Upper lobe of left lung (tissue), 4 donors: ENCODE data around the gene FXYD7.

Source experiments
- CTCF ChIP-seq, 6 experiments: fragments of 450-650 bp in 4 of 6; fragments of 200-600 bp in 2 of 6; sonication (generic) in 2 of 6; IDR thresholded peaks; one replicate each; pipeline ENCODE4 v1.5.1; 2016 to 2019; ENCODE audit warnings: antibody characterized with exemption in 6 of 6
- EP300 ChIP-seq, 4 donors: sonication (generic); formaldehyde crosslinking; IDR thresholded peaks; one replicate each; pipeline ENCODE4 v1.5.1; 2017; ENCODE audit warnings: antibody characterized with exemption in 4 of 4, control low read depth in 2 of 4
- POLR2A ChIP-seq, 4 donors: fragments of 450-650 bp; IDR thresholded peaks; one replicate each; pipeline ENCODE4 v1.5.1; 2016 to 2017; ENCODE audit warnings: antibody characterized with exemption in 4 of 4, mild to moderate bottlenecking in 2 of 4
- POLR2AphosphoS5 ChIP-seq, 2 donors: sonication (generic); formaldehyde crosslinking; IDR thresholded peaks; one replicate each; pipeline ENCODE4 v1.5.1; 2017; ENCODE audit warnings: antibody characterized with exemption in 2 of 2

- no peak for TF ChIP-seq POLR2AphosphoS5 (IDR thresholded peaks at IDR 0.05)
- TF ChIP-seq CTCF (IDR thresholded peaks at IDR 0.05) = no peak
- no peak for TF ChIP-seq POLR2A (IDR thresholded peaks at IDR 0.05)
- no peak for TF ChIP-seq EP300 (IDR thresholded peaks at IDR 0.05)
Measured at GRCh38 chr19:35106291-35106583, 36.8 kb upstream of the FXYD7 start.
